ENCODE results near the gene FGD4. TPM values are rescaled to one million over a fixed set of nuclear protein-coding genes. Genes with fewer than 3 reads are reported as not detected.
A peak's percentile ranks its signal among the peaks of the same experiment; 100 is the strongest.

FGD4 gene
- total RNA-seq, 1 experiment from 2014 or later: 3.1 TPM

DNA sequence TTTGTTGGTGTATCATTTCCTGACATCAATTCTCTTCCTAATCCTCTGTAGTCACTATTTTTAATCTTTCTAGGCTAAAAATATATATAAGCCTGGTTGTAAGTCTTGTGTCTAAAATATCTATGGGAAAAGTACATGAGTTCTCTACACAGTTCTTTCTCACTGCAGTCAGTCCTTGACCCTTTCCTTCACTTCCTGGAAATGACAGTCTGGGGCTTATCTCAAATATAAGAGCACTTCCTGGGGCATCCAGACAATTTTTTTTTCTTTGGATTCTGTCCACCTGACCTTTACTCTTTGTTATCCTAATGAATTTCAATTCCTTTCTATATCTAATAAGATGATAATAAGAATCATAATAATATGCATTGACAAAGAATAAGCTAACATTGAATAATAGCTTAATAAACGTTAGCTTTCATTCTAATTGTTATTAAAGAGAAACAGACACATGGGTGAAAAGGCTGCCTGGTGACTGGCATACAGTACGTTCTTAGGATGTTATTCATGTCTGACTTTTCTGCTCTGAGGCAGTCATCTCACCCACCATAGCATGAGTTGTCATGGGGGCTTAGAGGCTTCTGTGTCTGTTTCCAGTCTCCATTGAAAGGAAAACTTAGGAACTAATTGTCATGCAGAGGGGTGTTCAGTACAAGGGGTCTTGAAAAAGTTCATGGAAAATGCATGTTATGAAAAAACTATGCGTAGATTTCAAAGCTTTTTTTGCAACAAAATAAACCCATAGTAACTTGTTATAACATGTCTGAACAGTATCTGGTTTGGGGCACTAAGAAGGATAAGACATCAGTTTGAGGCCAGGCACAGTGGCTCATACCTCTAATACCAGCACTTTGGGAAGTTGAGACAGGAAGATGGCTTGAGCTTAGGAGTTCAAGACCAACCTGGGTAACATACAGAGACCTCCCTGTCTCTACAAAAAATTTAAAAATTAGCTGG, 213.6 kb downstream of the FGD4 start:
- Histone ChIP-seq H3K27me3 (no peaks in the 10 kb centered on the region), H3K4me3 (no peak overlapping the region), H3K36me3 (peaks cover 2% of the 10 kb centered on the region), H3K9me3 (peaks cover 2% of the 10 kb centered on the region; the same call in 1 of the 2 replicates)
- DNase-seq: no peak

DNA sequence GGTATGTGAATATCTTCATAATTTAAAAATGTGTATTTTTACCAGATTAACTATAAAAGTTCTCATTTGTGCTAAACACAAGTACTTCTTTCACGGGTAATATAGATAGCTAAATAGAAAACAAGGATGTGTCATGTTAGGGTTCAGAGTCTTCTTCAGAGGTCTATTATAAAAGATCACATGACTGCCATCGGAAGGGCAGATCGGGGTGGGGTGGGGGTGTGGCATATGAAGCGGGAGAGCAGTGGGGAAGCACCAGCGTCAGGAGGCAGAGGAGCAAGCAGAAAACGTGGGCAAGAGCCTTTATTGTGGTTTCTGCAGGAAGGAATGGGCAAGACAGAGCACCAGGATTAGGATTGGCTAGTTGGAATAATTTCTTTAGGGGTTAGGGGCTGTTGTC, 216.1 kb downstream of the FGD4 start:
- Histone ChIP-seq H3K27me3 (no peaks in the 10 kb centered on the region), H3K4me3 (no peak overlapping the region), H3K9me3 (peaks cover 2% of the 10 kb centered on the region; the same call in 1 of the 2 replicates), H3K36me3 (peaks cover 2% of the 10 kb centered on the region)
- no peak for DNase-seq

DNA sequence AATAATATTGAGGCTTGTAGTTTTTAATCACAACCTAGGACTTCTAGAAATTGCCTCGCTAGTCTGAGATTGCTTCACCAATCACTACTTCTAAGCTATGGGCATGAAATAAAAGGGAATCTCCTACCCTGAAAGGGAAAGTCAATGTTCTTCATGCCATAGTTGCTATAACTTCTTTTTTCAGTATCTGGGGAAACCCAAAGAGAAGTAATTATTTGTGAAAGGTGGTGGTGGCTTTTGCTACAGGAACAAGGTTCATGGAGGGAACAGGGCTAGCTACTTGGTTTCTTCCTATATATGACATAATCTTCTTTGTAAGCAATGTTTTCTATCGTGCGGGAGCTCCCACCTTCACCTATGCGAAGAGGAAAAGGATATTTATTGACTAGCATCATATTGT, 218.2 kb downstream of the FGD4 start:
- Histone ChIP-seq H3K9me3 (peaks cover 2% of the 10 kb centered on the region; the same call in 1 of the 2 replicates), H3K4me3 (no peak overlapping the region), H3K36me3 (no peaks in the 10 kb centered on the region; the same call in none of the 2 replicates), H3K27me3 (no peaks in the 10 kb centered on the region)
- DNase-seq: no peak

DNA sequence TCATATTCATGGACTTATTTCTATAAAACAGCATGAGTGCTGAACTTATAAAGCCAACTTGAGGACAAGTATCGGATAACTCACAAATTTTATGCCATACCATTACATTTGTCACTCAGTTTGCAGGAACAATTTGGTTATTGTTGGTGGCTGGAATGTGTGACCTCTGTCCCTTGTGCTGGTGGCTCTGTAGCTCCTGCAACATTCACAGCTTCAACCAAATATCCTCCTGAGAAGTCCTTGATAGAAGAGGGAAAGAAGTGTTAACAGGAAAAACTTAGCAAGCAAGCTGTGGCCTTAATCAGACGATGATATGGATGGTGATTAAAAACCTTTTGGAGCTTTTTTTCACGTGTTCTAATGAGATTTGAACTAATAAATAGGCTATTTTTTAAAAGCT, 218.8 kb downstream of the FGD4 start:
- Histone ChIP-seq H3K36me3 (no peaks in the 10 kb centered on the region; the same call in none of the 2 replicates), H3K4me3 (no peak overlapping the region), H3K9me3 (peaks cover 2% of the 10 kb centered on the region; the same call in 1 of the 2 replicates), H3K27me3 (no peaks in the 10 kb centered on the region)
- DNase-seq: no peak

DNA sequence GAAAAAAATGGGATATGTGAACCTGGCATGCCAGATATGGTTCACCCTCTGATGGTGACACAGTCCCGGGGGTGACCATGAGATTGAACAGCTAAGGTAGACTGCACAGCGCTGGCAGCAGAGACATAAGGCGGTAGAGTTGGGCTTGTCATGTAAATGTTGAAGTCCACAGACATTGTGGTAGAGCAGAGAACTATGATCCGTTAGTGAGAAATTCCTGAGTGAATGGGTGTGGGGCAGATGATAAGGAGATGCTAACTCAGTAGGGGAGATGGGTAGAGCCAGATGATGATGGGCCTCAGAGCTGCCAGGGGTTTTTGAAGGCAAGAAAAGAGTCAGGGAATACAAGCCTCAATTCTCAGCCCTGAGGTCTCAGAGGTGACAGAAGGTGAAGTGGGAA, 228.6 kb downstream of the FGD4 start:
- Histone ChIP-seq H3K4me3 (no peak overlapping the region), H3K36me3 (peaks cover 4% of the 10 kb centered on the region; the same call in 1 of the 2 replicates), H3K27me3 (no peaks in the 10 kb centered on the region), H3K9me3 (no peaks in the 10 kb centered on the region)
- DNase-seq: no peak

DNA sequence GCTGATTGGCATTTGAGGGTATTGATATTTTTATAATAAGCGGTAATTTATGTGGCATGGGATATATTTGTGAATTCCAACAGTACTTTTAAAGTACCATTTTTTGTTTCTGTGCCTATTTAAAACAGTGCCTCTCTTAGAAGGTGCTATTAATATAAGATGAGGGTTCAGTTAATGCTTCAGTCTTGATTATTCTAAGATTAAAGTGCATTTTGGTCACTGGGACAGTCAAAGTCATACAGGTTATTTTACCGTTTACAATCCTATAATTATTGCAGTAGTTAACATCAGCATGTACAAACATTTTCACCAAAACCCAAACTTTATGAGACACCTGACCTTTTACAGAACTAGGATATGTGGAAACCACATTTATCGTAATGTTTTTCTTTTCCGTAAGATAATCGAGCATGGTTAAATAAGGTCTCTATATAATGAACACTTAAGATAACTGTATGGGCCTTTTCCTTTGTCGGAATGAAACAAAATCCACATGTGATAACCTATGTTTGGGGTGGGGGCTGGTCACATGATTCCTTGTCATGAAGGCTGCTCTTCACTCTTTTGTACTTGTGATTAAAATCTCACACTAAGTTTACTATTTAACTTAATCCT, 242.0 kb downstream of the FGD4 start:
- DNase-seq: no peak
- Histone ChIP-seq H3K4me3 (no peak overlapping the region), H3K9me3 (no peaks in the 10 kb centered on the region), H3K27me3 (no peaks in the 10 kb centered on the region), H3K36me3 (peaks cover 13% of the 10 kb centered on the region)

DNA sequence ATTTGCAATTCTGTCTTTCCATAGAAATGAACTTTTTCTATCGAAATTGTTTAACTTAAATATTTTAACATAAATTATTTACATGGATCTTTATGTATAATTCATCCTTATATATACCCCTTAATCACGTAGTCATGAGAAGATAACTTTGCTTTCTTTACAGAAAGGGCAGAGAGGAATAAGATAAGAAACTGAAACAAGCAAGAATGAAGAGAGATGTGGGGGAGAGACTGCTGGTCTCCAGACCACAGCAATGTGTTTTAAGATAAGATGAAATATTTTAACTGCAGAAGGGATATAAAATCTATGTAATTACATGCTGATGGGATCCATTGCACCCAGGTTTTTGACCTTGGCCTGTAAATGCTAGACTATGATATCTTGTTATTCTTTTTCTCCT, 245.1 kb downstream of the FGD4 start:
- Histone ChIP-seq H3K4me3 (no peak overlapping the region), H3K9me3 (no peaks in the 10 kb centered on the region), H3K36me3 (peaks cover 3% of the 10 kb centered on the region), H3K27me3 (no peaks in the 10 kb centered on the region)
- no peak for DNase-seq

DNA sequence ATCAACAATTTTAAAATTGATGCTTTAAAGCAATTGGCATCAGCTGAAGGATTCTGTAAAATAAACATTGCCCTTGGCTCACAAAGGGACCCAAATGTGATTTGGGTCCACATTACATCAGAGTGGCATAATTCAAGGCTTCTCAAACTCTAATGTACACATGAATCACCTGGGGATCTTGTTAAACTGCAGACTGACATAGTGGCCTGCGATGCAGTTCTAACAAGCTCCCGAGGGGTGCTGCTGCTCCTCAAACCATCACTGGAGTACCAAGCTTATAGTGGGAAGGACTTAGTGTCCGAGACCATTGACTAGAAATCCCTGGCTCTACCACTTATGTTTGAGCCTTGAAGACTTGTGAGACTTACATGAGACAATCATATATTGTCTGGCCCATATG, 247.9 kb downstream of the FGD4 start:
- H3K27me3 ChIP-seq: no peaks in the 10 kb centered on the region
- no peak for DNase-seq
- H3K9me3 ChIP-seq: no peaks in the 10 kb centered on the region
- H3K4me3 ChIP-seq: no peak overlapping the region
- no peaks in the 10 kb centered on the region for H3K36me3 ChIP-seq

DNA sequence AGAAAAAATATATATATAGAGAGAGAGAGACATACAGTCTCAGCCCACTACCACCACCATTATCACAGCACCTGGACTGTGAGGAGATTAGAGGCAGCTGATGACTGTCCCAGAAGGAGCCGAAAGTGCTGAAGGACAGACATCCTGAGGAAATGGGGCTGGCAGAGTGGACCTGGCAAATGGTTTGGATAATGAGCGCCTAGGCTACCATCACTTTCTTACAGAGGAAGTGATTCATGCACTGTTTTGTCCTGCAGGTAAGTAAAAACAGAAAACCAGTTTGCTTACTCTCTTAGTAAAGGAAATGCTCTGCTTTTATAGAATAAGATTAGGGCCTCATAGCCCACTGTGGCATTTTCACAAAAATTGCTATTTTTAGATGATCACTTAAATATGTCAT, 251.2 kb downstream of the FGD4 start:
- DNase-seq: no peak
- no peaks in the 10 kb centered on the region for H3K27me3 ChIP-seq
- peaks cover 2% of the 10 kb centered on the region; the same call in 1 of the 2 replicates for H3K9me3 ChIP-seq
- no peaks in the 10 kb centered on the region for H3K36me3 ChIP-seq
- H3K4me3 ChIP-seq: no peak overlapping the region

DNA sequence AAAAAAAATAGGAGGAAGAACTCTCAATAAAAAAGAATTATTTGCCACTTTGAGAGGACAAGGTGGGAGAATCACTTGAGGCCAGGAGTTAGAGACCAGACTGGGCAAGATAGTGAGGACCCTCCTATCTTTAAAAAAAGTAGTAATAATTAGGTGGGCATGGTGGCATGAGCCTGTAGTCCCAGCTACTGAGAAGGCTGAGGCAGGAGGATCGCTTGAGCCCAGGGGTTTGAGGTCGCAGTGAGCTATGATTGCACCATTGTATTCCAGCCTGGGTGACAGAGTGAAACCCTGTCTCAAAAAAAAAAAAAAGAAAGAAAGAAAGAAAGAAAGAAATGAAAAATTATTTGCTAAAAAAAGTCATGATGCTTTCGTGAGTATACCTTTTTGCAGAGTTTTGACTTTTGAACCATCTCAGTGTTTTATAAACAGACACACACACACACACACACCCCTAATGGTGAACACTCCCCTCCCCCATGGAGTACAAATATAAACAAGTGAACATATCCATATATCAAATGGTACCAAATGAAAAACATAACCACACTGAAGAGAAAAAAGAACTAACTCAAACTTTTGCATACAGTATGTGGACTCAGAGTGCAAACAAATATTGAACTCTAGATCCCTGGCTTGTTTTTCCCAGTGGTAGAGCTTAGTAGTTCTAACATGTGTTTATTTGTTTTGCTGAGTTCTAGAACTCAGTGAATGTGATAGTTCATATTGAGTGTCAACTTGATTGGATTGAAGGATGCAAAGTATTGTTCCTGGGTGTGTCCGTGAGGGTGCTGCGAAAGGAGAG, 252.0 kb downstream of the FGD4 start:
- Histone ChIP-seq H3K27me3 (no peaks in the 10 kb centered on the region), H3K4me3 (no peak overlapping the region), H3K9me3 (peaks cover 2% of the 10 kb centered on the region; the same call in 1 of the 2 replicates), H3K36me3 (no peaks in the 10 kb centered on the region)
- no peak for DNase-seq

DNA sequence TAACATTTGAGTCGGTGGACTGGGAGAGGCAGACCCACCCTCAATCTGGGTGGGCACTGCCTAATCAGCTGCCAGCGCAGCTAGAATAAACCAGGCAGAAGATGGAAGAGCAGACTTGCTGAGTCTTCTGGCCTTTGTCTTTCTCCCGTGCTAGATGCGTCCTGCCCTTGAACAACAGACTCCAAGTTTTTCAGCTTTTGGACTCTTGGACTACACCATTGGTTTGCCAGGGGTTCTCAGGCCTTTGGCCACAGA, 252.5 kb downstream of the FGD4 start:
- Histone ChIP-seq H3K4me3 (no peak overlapping the region), H3K27me3 (no peaks in the 10 kb centered on the region), H3K9me3 (peaks cover 2% of the 10 kb centered on the region; the same call in 1 of the 2 replicates), H3K36me3 (no peaks in the 10 kb centered on the region)
- no peak for DNase-seq

DNA sequence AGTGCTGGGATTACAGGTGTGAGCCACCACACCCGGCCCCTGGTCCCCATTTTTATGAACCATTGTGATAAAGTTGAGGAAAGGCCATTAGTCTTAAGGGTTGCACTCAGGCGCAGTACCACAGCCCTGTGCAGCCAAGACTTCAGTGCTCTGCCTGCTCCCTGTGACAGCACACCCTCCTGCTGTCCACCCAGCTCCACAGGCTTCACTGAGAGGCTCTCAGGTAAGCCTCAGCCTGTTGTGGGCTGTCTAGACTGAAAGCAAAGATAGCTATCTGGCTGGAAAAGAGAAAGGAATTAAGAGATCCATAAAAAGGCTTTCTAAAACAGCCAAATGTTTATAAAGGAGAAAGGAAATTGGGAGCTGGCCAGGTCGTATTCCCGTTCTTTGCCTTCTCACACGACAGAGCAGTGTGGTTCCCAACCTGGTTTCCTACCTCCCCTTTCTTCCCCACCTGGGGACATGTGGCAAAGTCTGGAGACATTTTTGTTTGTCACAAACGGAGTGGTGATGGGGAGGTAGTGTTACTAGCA, 260.6 kb downstream of the FGD4 start:
- Histone ChIP-seq H3K27me3 (no peaks in the 10 kb centered on the region), H3K9me3 (peaks cover 2% of the 10 kb centered on the region; the same call in 1 of the 2 replicates), H3K4me3 (no peak overlapping the region), H3K36me3 (no peaks in the 10 kb centered on the region)
- DNase-seq: no peak

DNA sequence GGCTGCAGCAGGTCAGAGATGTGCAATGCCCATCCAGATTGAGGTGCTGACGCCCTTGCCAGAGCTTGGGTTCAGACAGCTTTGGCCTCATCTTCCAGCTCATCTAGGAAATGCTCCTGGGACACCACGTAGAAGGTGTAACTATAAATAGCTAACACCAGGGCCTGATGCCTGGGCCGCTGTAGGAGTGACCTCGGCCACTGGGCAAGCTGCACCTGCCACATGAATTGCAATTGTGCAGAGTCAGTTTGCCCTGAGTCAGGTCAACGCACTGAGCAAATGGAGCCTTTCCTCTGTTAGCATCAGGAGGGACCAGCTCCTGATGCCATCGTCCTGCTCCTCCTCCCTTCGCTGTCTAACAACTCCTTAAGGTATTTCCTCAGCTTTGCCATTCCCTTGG, 262.3 kb downstream of the FGD4 start:
- H3K27me3 ChIP-seq: no peaks in the 10 kb centered on the region
- H3K9me3 ChIP-seq: no peaks in the 10 kb centered on the region
- H3K4me3 ChIP-seq: no peak overlapping the region
- DNase-seq: no peak
- H3K36me3 ChIP-seq: no peaks in the 10 kb centered on the region

DNA sequence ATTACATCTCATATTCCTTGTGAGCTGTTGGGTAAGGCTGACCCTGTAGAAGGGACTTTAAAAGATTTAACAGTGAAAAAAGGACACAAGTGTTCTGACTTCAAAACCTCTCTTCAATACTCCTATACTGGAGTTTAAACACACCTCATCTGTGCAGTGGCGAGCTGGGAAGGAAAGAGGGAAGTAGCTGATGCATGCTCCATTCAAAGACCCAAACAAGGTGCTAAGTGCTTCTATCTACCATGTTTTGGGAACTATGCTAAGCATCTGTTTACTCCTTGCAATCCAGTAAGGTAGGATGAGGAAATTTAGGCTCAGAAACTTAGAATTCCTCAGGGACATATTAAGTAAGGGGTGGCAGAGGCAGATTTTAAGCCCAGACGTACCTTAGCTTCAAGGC, 263.3 kb downstream of the FGD4 start:
- Histone ChIP-seq H3K27me3 (no peaks in the 10 kb centered on the region), H3K36me3 (no peaks in the 10 kb centered on the region), H3K9me3 (no peaks in the 10 kb centered on the region), H3K4me3 (no peak overlapping the region)
- no peak for DNase-seq

DNA sequence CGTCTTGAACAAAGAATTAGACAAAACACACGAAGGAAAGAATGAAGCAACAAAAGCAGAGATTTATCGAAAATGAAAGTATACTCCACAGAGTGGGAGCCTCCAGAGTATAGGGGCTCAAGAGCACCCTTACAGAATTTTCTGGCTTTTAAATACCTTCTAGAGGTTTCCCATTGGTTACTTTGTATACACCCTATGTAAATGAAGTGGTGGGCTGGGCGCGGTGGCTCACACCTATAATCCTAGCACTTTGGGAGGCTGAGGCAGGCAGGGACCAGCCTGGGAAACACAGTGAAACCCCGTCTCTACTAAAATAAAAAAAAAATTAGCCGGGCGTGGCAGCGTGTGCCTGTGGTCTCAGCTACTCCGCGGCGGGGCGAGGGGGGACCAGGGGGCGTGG, 266.7 kb downstream of the FGD4 start:
- DNase-seq: peak; percentile 10
- Histone ChIP-seq H3K27me3 (no peaks in the 10 kb centered on the region), H3K4me3 (peak overlapping the region; percentile 61)

DNA sequence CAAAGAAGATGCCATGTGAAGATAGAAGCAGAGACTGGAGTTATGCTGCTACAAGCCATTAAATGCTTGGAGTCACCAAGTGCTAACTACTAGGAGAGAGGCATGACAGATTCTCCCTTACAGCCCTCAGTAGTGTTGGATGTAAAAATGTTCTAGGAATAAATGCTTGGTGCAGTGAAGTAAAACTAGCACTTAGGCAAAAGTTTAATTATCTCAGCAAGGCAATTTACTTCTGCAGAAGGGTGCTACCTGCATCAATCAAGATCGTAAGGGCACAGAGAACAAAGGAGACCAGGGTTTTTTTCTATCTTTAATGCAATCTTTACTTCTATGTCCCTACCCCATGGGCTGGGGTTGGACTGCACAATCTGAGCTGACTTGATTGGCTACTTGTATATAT, 270.2 kb downstream of the FGD4 start:
- Histone ChIP-seq H3K9me3 (no peaks in the 10 kb centered on the region; the same call in 1 of the 2 replicates), H3K4me3 (no peak overlapping the region), H3K36me3 (no peaks in the 10 kb centered on the region), H3K27me3 (no peaks in the 10 kb centered on the region)
- no peak for DNase-seq

More for the DNA sequence above, 266.7 kb downstream of the FGD4 start:
- Histone ChIP-seq H3K36me3 (no peaks in the 10 kb centered on the region), H3K9me3 (no peaks in the 10 kb centered on the region; the same call in 1 of the 2 replicates)

Measured in MG63 (cell line).